Neuronal stem cell (in vitro differentiated cells): ENCODE results near the gene VARS2.
"Not testable (repeated sequence)": the region's sequence is repeated elsewhere in the genome, so short reads cannot be mapped to it uniquely, and the experiment has no call there.

ENCODE experiments used
- DNase-seq: peaks from one replicate; pipeline ENCODE4 v3.0.0-alpha.2; 2013; ENCODE audit warnings: low spot score
- H2AFZ ChIP-seq: one replicate; pipeline ENCODE4 v1.6.1; 2013; ENCODE audit warnings: mild to moderate bottlenecking, low read length, inconsistent platforms
- H2AK5ac ChIP-seq: 2 replicates; pipeline ENCODE4 v1.6.1; 2013; ENCODE audit warnings: low read depth, mild to moderate bottlenecking, inconsistent platforms, low read length, moderate library complexity, mixed read lengths
- H2BK120ac ChIP-seq: 2 replicates; pipeline ENCODE4 v1.6.1; 2013; ENCODE audit warnings: low read depth, mild to moderate bottlenecking, inconsistent platforms, low read length, moderate library complexity, mixed read lengths
- H2BK12ac ChIP-seq: one replicate; pipeline ENCODE4 v1.6.1; 2013; ENCODE audit warnings: low read length, inconsistent platforms
- H2BK15ac ChIP-seq: 2 replicates; pipeline ENCODE4 v1.6.1; 2013; ENCODE audit warnings: mild to moderate bottlenecking, low read length, inconsistent platforms, mixed read lengths
- H2BK5ac ChIP-seq: one replicate; pipeline ENCODE4 v1.6.1; 2013; ENCODE audit warnings: inconsistent platforms, mild to moderate bottlenecking, low read length, moderate library complexity
- H3K14ac ChIP-seq: one replicate; pipeline ENCODE4 v1.6.1; 2013; ENCODE audit warnings: low read length, inconsistent platforms
- H3K18ac ChIP-seq: 2 replicates; pipeline ENCODE4 v1.6.1; 2013; ENCODE audit warnings: low read length, inconsistent platforms
- H3K23ac ChIP-seq: 2 replicates; pipeline ENCODE4 v1.6.1; 2013; ENCODE audit warnings: low read depth, mild to moderate bottlenecking, mixed read lengths, low read length, inconsistent platforms; ENCODE audit not compliant: poor library complexity
- H3K27ac ChIP-seq: replicated peaks from 3 replicates; pipeline ENCODE4 v1.5.1; 2013; ENCODE audit warnings: low read length, inconsistent platforms
- H3K27me3 ChIP-seq, 3 experiments: 2 replicates each; pipeline ENCODE4 v1.6.1; 2013; ENCODE audit warnings: low read length in 3 of 3, mild to moderate bottlenecking in 2 of 3, inconsistent platforms in 1 of 3, low read depth in 1 of 3, mixed read lengths in 1 of 3, moderate library complexity in 1 of 3; ENCODE audit not compliant: control insufficient read depth in 3 of 3, insufficient read depth in 3 of 3
- H3K36me3 ChIP-seq, 2 donors: replicated peaks in 1 of 2; 2 replicates each; pipeline ENCODE4 v1.6.1; 2013; ENCODE audit warnings: low read length in 2 of 2; ENCODE audit not compliant: control insufficient read depth in 2 of 2, insufficient read depth in 2 of 2
- H3K4ac ChIP-seq: 2 replicates; pipeline ENCODE4 v1.6.1; 2013; ENCODE audit warnings: inconsistent platforms, mild to moderate bottlenecking, low read length, moderate library complexity
- H3K4me1 ChIP-seq, 2 donors: 1 replicate in 1 of 2; 2 replicates in 1 of 2; pipeline ENCODE4 v1.6.1; 2013; ENCODE audit warnings: low read length in 2 of 2, low read depth in 1 of 2; ENCODE audit not compliant: control insufficient read depth in 2 of 2, insufficient read depth in 1 of 2
- H3K4me2 ChIP-seq: one replicate; pipeline ENCODE4 v1.6.1; 2013; ENCODE audit warnings: mild to moderate bottlenecking, low read length, inconsistent platforms; ENCODE audit not compliant: insufficient read depth, poor library complexity, severe bottlenecking
- H3K4me3 ChIP-seq, 2 donors: 2 replicates each; pipeline ENCODE4 v1.5.1; 2013; ENCODE audit warnings: low read length in 2 of 2, mild to moderate bottlenecking in 2 of 2, inconsistent platforms in 1 of 2, moderate library complexity in 1 of 2
- H3K79me1 ChIP-seq: one replicate; pipeline ENCODE4 v1.6.1; 2013; ENCODE audit warnings: low read depth, mild to moderate bottlenecking, inconsistent platforms, low read length, moderate library complexity
- H3K9ac ChIP-seq: one replicate; pipeline ENCODE4 v1.6.1; 2013; ENCODE audit warnings: mild to moderate bottlenecking, low read depth, low read length, inconsistent platforms; ENCODE audit not compliant: poor library complexity
- H3K9me3 ChIP-seq, 2 donors: replicated peaks in 1 of 2; 2 replicates each; pipeline versions ENCODE3 to v1.6.1; 2013; ENCODE audit warnings: low read length in 2 of 2, mild to moderate bottlenecking in 2 of 2, inconsistent platforms in 1 of 2, low read depth in 1 of 2, mixed read lengths in 1 of 2, moderate library complexity in 1 of 2; ENCODE audit not compliant: control insufficient read depth in 2 of 2, insufficient read depth in 1 of 2
- H4K8ac ChIP-seq: one replicate; pipeline ENCODE4 v1.6.1; 2013; ENCODE audit warnings: low read depth, mild to moderate bottlenecking, inconsistent platforms, low read length, moderate library complexity
- H4K91ac ChIP-seq: one replicate; pipeline ENCODE4 v1.6.1; 2013; ENCODE audit warnings: low read length, low read depth, mild to moderate bottlenecking, inconsistent platforms; ENCODE audit not compliant: poor library complexity
- WGBS, 2 donors: extraction: QIAGEN DNeasy Blood & Tissue Kit; methylation state at CpG; one replicate each; pipeline ENCODE4 v1.1.7; 2013; ENCODE audit warnings: missing lambda C conversion rate in 2 of 2, mixed read lengths in 1 of 2; ENCODE audit not compliant: insufficient read length in 2 of 2, insufficient replicate concordance in 1 of 2; ENCODE audit errors: extremely low coverage in 2 of 2; 5-methylcytosine and 5-hydroxymethylcytosine counted together

The VARS2 gene

DNA sequence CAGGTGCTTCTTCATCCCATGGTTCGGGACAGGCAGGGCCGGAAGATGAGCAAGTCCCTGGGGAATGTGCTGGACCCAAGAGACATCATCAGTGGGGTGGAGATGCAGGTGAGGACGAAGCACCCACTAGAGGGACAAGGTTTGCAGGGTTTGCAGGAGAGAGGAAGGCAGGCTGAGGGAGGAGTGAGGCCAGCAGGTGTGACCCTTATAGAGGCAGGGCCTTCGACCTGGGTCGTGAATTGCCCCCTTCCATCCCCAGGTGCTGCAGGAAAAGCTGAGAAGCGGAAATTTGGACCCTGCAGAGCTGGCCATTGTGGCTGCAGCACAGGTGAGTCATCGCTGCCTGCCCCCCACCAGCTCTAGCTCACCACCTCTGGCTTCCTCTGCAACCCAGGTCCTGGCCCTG, 8.4 kb downstream of the VARS2 start:
- Histone ChIP-seq H2AK5ac (no peak overlapping the region), H3K4ac (no peak overlapping the region), H2BK120ac (no peak overlapping the region), H2AFZ (no peak overlapping the region), H3K9me3 (no peaks in the 10 kb centered on the region), H3K4me3 (peak overlapping the region in 1 of 2 donors; percentile 64), H3K79me1 (no peaks in the 10 kb centered on the region), H2BK12ac (no peak overlapping the region), H3K27me3 (no peaks in the 10 kb centered on the region), H2BK15ac (no peak overlapping the region), H3K36me3 (peaks cover 49 to 91% of the 10 kb centered on the region in 2 donors), H3K14ac (no peak overlapping the region), H3K4me2 (no peak overlapping the region), H3K18ac (no peak overlapping the region), H4K91ac (no peak overlapping the region), H3K27ac (no peak overlapping the region), H3K23ac (no peak overlapping the region), H3K4me1 (no peaks in the 10 kb centered on the region), H3K9ac (peak overlapping the region; percentile 14), H4K8ac (no peak overlapping the region), H2BK5ac (no peak overlapping the region)
- WGBS, 2 donors: no CpG with 5 or more reads among the region's 7 CpGs
- DNase-seq: no peak

- not testable (repeated sequence) for H2BK5ac ChIP-seq, H3K4me2 ChIP-seq, H3K23ac ChIP-seq, H3K9me3 ChIP-seq, H3K4ac ChIP-seq, H3K27ac ChIP-seq, H4K8ac ChIP-seq, H2BK120ac ChIP-seq, H2AK5ac ChIP-seq, DNase-seq, H3K4me3 ChIP-seq, H3K18ac ChIP-seq, H3K79me1 ChIP-seq, H2AFZ ChIP-seq, H3K27me3 ChIP-seq, H3K9ac ChIP-seq, H3K14ac ChIP-seq, H2BK12ac ChIP-seq, H4K91ac ChIP-seq, H3K4me1 ChIP-seq, H2BK15ac ChIP-seq
- no CpG with 5 or more reads among the region's 9 CpGs for WGBS, 2 donors
- H3K36me3 ChIP-seq: peaks cover 49 to 84% of the 10 kb centered on the region in 2 donors
These were observed 10.1 kb downstream of the VARS2 start for GRCh38 chr6:30924040-30924627.

DNA sequence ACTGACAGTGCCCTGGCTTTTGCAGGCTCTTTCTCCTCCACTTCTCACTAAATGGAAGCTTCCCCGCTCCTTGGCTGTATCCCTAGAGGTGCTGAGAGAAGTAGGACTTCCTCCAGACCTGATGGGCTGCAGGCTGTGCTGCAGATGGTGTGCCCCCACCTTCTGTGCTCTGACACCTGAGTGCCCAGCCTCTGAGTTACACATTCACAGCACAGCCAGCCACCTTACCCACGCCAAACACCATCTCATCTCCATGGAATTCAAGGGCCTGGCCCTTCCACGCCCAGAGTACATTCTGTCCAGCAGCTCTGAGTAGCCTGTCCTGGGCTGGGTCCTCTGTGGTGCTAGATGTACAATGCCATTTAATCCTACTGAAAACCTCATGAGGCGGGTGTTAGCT, 12.6 kb downstream of the VARS2 start:
- no peak overlapping the region for H3K9ac ChIP-seq
- H3K27me3 ChIP-seq: no peaks in the 10 kb centered on the region
- no peaks in the 10 kb centered on the region for H3K4me1 ChIP-seq
- no peak overlapping the region for H3K27ac ChIP-seq
- H3K79me1 ChIP-seq: no peaks in the 10 kb centered on the region
- H2AK5ac ChIP-seq: no peak overlapping the region
- H2BK120ac ChIP-seq: no peak overlapping the region
- H3K23ac ChIP-seq: no peak overlapping the region
- no peak overlapping the region for H4K8ac ChIP-seq
- no peak overlapping the region for H2AFZ ChIP-seq
- no peak overlapping the region for H3K4me3 ChIP-seq
- H3K4ac ChIP-seq: no peak overlapping the region
- H3K36me3 ChIP-seq: peaks cover 35 to 60% of the 10 kb centered on the region in 2 donors
- H3K14ac ChIP-seq: no peak overlapping the region
- no peak overlapping the region for H2BK12ac ChIP-seq
- no peak overlapping the region for H3K18ac ChIP-seq
- H3K4me2 ChIP-seq: no peak overlapping the region
- peaks cover 4 to 13% of the 10 kb centered on the region in 2 donors for H3K9me3 ChIP-seq
- no peak overlapping the region for H2BK15ac ChIP-seq
- H4K91ac ChIP-seq: no peak overlapping the region
- DNase-seq: no peak
- H2BK5ac ChIP-seq: no peak overlapping the region
- no CpG with 5 or more reads among the region's 4 CpGs for WGBS, 2 donors

DNA sequence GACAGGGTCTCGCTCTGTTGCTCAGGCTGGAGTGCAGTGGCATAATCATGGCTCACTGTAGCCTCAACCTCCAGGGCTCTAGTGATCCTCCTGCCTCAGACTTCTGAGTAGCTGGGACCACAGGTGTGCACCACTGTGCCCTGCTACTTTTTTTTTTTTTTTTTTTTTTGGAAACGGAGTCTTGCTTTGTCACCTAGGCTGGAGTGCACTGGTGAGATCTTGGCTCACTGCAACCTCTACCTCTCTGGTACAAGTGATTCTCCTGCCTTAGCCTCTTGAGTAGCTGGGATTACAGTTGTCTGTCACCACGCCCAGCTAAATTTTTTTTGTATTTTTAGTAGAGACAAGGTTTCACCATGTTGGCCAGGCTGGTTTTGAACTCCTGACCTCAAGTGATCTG, 13.0 kb downstream of the VARS2 start:
- H3K23ac ChIP-seq, H3K4me1 ChIP-seq, H3K4ac ChIP-seq, H2AK5ac ChIP-seq, H3K27me3 ChIP-seq, H3K27ac ChIP-seq, H2BK15ac ChIP-seq, H2AFZ ChIP-seq, DNase-seq, H3K18ac ChIP-seq, H3K4me3 ChIP-seq, H4K8ac ChIP-seq, H3K79me1 ChIP-seq, H2BK120ac ChIP-seq, H4K91ac ChIP-seq, H3K9ac ChIP-seq, H2BK5ac ChIP-seq, H3K4me2 ChIP-seq, H2BK12ac ChIP-seq, H3K14ac ChIP-seq: not testable (repeated sequence)
- Histone ChIP-seq H3K36me3 (peaks cover 33 to 56% of the 10 kb centered on the region in 2 donors), H3K9me3 (peaks cover 4 to 13% of the 10 kb centered on the region in 2 donors)
- no CpG with 5 or more reads among the region's 3 CpGs for WGBS, 2 donors
